Neural progenitor cell (in vitro differentiated cells): ENCODE data around the gene TAF4B. TPM values are rescaled to one million over a fixed set of nuclear protein-coding genes. Genes with fewer than 3 reads are reported as not detected.

Source experiments
- DNase-seq: peaks from one replicate; pipeline ENCODE4 v3.0.0-alpha.2; 2016; ENCODE audit warnings: low spot score
- H2AFZ ChIP-seq: fragments of 200-600 bp; sonication (generic); replicated peaks from 2 replicates; pipeline ENCODE4 v1.6.1; 2016; ENCODE audit warnings: antibody characterized with exemption
- H3F3A ChIP-seq: fragments of 200-600 bp; sonication (generic); 2 replicates; pipeline ENCODE4 v1.6.1; 2016; ENCODE audit warnings: antibody characterized with exemption, low read depth
- H3K27ac ChIP-seq: fragments of 200-600 bp; sonication (generic); 2 replicates; pipeline ENCODE4 v1.5.1; 2016; ENCODE audit warnings: mild to moderate bottlenecking
- H3K27me3 ChIP-seq: fragments of 200-600 bp; sonication (generic); 2 replicates; pipeline ENCODE4 v1.6.1; 2016; ENCODE audit warnings: mild to moderate bottlenecking, moderate library complexity
- H3K36me3 ChIP-seq: fragments of 200-600 bp; sonication (generic); 2 replicates; pipeline ENCODE4 v1.5.1; 2016
- H3K4me1 ChIP-seq: fragments of 200-600 bp; sonication (generic); 2 replicates; pipeline ENCODE4 v1.6.1; 2016; ENCODE audit warnings: mixed run types
- H3K4me2 ChIP-seq: fragments of 200-600 bp; sonication (generic); 2 replicates; pipeline ENCODE4 v1.6.1; 2016
- H3K4me3 ChIP-seq: fragments of 200-600 bp; sonication (generic); 2 replicates; pipeline ENCODE4 v1.5.1; 2016
- H3K79me2 ChIP-seq: fragments of 200-600 bp; sonication (generic); 2 replicates; pipeline ENCODE4 v1.6.1; 2016; ENCODE audit warnings: low read depth
- H3K9ac ChIP-seq: fragments of 200-600 bp; sonication (generic); 2 replicates; pipeline ENCODE4 v1.6.1; 2016
- H3K9me3 ChIP-seq: fragments of 200-600 bp; sonication (generic); 2 replicates; pipeline ENCODE4 v1.5.1; 2016; ENCODE audit warnings: low read depth
- H4K20me1 ChIP-seq: fragments of 200-600 bp; sonication (generic); 2 replicates; pipeline ENCODE4 v1.6.1; 2016; ENCODE audit warnings: low read depth
- H3K27ac Mint-ChIP-seq: 3 replicates; pipeline ENCODE4 v1.8.0; 2021; ENCODE audit warnings: mixed read lengths
- H3K27me3 Mint-ChIP-seq: 2 replicates; pipeline ENCODE4 v1.8.0; 2022; ENCODE audit warnings: low read depth, mild to moderate bottlenecking, inconsistent platforms, moderate library complexity, mixed read lengths; ENCODE audit not compliant: insufficient read depth
- H3K36me3 Mint-ChIP-seq: 3 replicates; pipeline ENCODE4 v1.8.0; 2021; ENCODE audit warnings: mixed read lengths
- H3K4me1 Mint-ChIP-seq: 3 replicates; pipeline ENCODE4 v1.8.0; 2021; ENCODE audit warnings: mixed read lengths
- H3K4me3 Mint-ChIP-seq: 3 replicates; pipeline ENCODE4 v1.8.0; 2021; ENCODE audit warnings: mild to moderate bottlenecking, moderate library complexity, mixed read lengths
- H3K9me3 Mint-ChIP-seq: 3 replicates; pipeline ENCODE4 v1.8.0; 2020; ENCODE audit warnings: mixed read lengths
- EZH2 ChIP-seq: fragments of 200-600 bp; sonication (generic); IDR thresholded peaks from 2 replicates; pipeline ENCODE4 v1.6.1; 2017; ENCODE audit warnings: antibody characterized with exemption, mild to moderate bottlenecking, moderate library complexity
- EZH2phosphoT487 ChIP-seq: fragments of 200-600 bp; sonication (generic); IDR thresholded peaks from 2 replicates; pipeline ENCODE4 v1.6.1; 2017; ENCODE audit warnings: antibody characterized with exemption
- total RNA-seq: library from RNA; depleted of rRNA; stranded (reverse); fragments of >200 nt; gene quantifications from 2 replicates; pipeline ENCODE4 v1.2.3, GENCODE V29; 2015; ENCODE audit warnings: low replicate concordance
- TF ChIP-seq, protein P1 (sequence below): fragments of 200-600 bp; sonication (generic); IDR thresholded peaks from 2 replicates; pipeline ENCODE4 v1.5.1; 2017; ENCODE audit warnings: antibody characterized with exemption, mild to moderate bottlenecking

TAF4B gene
- total RNA-seq, 1 donor from 2014 or later = 6.9 TPM

DNA sequence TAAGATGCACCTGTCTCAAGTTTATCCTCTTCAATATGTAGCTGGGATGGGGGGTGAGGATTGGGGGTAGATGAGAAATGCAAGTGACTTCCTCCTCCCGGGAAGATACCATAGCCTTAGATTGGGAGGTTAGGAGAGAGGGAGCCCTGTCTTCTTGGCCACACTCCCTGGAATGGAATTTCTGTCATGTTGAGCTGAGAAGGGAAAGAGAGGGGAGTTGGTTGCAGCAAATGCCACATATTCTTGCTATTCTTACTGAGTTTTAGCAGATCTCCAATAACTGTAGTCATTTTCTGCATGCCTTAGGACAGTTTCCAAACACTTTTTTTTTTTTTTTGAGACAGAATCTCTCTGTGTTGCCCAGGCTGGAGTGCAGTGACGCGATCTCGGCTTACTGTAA is 35.9 kb downstream of the TAF4B start:
- Histone ChIP-seq H3F3A (no peaks in the 10 kb centered on the region), H3K27me3 (no peaks in the 10 kb centered on the region), H3K9me3 (no peaks in the 10 kb centered on the region), H3K9ac (no peak overlapping the region), H3K4me1 (no peaks in the 10 kb centered on the region), H2AFZ (no peak overlapping the region), H3K4me2 (no peak overlapping the region), H3K4me3 (no peak overlapping the region), H4K20me1 (no peaks in the 10 kb centered on the region), H3K79me2 (peaks cover 19% of the 10 kb centered on the region), H3K36me3 (no peaks in the 10 kb centered on the region), H3K27ac (no peak overlapping the region)
- Mint-ChIP-seq H3K9me3 (no peaks in the 10 kb centered on the region), H3K27ac (no peak overlapping the region), H3K4me1 (no peaks in the 10 kb centered on the region), H3K36me3 (no peaks in the 10 kb centered on the region), H3K27me3 (no peaks in the 10 kb centered on the region), H3K4me3 (no peak overlapping the region)
- DNase-seq = no peak
- TF ChIP-seq EZH2 = no peak
- TF ChIP-seq, protein P1, sequence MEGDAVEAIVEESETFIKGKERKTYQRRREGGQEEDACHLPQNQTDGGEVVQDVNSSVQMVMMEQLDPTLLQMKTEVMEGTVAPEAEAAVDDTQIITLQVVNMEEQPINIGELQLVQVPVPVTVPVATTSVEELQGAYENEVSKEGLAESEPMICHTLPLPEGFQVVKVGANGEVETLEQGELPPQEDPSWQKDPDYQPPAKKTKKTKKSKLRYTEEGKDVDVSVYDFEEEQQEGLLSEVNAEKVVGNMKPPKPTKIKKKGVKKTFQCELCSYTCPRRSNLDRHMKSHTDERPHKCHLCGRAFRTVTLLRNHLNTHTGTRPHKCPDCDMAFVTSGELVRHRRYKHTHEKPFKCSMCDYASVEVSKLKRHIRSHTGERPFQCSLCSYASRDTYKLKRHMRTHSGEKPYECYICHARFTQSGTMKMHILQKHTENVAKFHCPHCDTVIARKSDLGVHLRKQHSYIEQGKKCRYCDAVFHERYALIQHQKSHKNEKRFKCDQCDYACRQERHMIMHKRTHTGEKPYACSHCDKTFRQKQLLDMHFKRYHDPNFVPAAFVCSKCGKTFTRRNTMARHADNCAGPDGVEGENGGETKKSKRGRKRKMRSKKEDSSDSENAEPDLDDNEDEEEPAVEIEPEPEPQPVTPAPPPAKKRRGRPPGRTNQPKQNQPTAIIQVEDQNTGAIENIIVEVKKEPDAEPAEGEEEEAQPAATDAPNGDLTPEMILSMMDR = no peak
- no peak for TF ChIP-seq EZH2phosphoT487

GRCh38 chr18:26267357-26267930 is 41.2 kb downstream of the TAF4B start:
- H2AFZ ChIP-seq = no peak overlapping the region
- H4K20me1 ChIP-seq = no peaks in the 10 kb centered on the region
- Mint-ChIP-seq H3K9me3 (no peaks in the 10 kb centered on the region), H3K27ac (no peak overlapping the region), H3K4me1 (no peaks in the 10 kb centered on the region), H3K36me3 (peaks cover 4% of the 10 kb centered on the region), H3K27me3 (no peaks in the 10 kb centered on the region), H3K4me3 (no peak overlapping the region)
- peaks cover 5% of the 10 kb centered on the region for H3K79me2 ChIP-seq
- DNase-seq = no peak
- H3K27ac ChIP-seq = no peak overlapping the region
- no peaks in the 10 kb centered on the region for H3K9me3 ChIP-seq
- H3K4me3 ChIP-seq = no peak overlapping the region
- H3F3A ChIP-seq = no peaks in the 10 kb centered on the region
- H3K27me3 ChIP-seq = no peaks in the 10 kb centered on the region
- no peaks in the 10 kb centered on the region for H3K4me1 ChIP-seq
- no peaks in the 10 kb centered on the region for H3K36me3 ChIP-seq
- TF ChIP-seq, protein P1 = no peak
- TF ChIP-seq EZH2phosphoT487 (no peak), EZH2 (no peak)
- H3K4me2 ChIP-seq = no peak overlapping the region
- no peak overlapping the region for H3K9ac ChIP-seq

GRCh38 chr18:26268454-26268853 is 42.2 kb downstream of the TAF4B start:
- no peaks in the 10 kb centered on the region for H3K9me3 Mint-ChIP-seq
- Histone ChIP-seq H3F3A (no peaks in the 10 kb centered on the region), H4K20me1 (no peaks in the 10 kb centered on the region), H2AFZ (no peak overlapping the region), H3K9me3 (no peaks in the 10 kb centered on the region), H3K4me1 (no peaks in the 10 kb centered on the region), H3K27me3 (no peaks in the 10 kb centered on the region), H3K36me3 (no peaks in the 10 kb centered on the region), H3K4me3 (no peak overlapping the region), H3K79me2 (peaks cover 4% of the 10 kb centered on the region), H3K27ac (no peak overlapping the region), H3K9ac (no peak overlapping the region), H3K4me2 (no peak overlapping the region)
- DNase-seq = no peak
- H3K36me3 Mint-ChIP-seq = peaks cover 4% of the 10 kb centered on the region
- H3K27ac Mint-ChIP-seq = no peak overlapping the region
- no peaks in the 10 kb centered on the region for H3K4me1 Mint-ChIP-seq
- no peak overlapping the region for H3K4me3 Mint-ChIP-seq
- no peak for TF ChIP-seq EZH2phosphoT487
- TF ChIP-seq, protein P1 = no peak
- TF ChIP-seq EZH2 = no peak
- no peaks in the 10 kb centered on the region for H3K27me3 Mint-ChIP-seq
